SKM-1 (cell line): ENCODE measurements around the gene PCCA.

Experiments
- DNase-seq: peaks from one replicate; lab custom pipeline; 2025; ENCODE audit not compliant: unreplicated experiment; lab: John Stamatoyannopoulos, UW

Gene PCCA

DNA sequence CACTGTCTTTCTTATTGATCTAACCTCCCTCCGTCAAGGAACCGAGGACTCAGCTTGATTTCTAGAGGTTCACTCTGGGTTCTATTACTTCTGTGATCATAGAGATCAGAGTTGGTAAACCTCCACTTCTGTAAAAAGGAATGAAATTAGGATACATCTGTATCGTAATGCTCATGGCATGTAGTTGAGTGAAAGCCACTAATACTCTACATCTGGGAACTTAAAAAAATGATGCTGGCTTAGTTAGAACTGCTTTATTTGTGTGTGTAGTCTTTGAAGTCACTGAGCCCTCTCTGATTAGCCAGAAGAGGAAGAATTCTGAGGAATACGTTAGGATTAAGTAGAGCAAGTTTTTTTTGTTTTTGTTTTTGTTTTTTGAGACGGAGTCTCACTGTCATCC lies 358.9 kb downstream of the PCCA start:
- no peak for DNase-seq

DNA sequence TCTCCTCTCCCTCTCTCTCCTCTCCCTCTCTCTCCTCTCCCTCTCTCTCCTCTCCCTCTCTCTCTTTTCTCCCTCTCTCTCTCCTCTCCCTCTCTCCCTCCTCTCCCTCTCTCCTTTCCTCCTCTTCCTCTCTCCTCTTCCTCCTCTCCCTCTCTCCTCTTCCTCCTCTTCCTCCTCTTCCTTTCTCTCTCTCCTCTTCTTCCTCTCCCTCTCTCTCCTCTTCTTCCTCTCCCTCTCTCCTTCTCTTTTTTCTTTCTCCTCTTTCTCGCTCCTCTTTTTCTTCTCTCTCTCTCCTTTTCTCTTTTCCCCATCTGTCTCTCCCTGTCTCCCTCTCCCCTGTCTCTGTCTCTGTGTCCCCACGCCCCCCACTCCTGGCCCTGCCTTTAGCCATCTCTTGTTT lies 363.0 kb downstream of the PCCA start:
- no peak for DNase-seq

DNA sequence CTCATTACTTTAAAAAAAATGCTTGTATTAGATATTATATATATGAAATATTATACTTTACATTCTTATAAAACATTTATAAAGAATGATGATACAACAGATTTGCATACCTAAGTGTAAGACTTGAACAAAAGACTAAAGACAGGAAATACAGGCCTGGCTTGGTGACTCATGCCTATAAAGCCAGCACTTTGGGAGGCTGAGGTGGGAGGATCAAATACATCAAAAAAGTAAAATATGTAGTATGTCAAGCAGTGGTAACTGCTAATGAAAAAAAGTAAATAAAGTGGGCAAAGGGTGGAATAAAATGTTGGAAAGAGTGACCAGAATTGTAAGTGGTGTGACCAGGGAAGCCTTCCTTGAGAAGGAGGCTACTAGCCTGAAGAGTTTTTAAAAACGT lies 366.0 kb downstream of the PCCA start:
- no peak for DNase-seq

DNA sequence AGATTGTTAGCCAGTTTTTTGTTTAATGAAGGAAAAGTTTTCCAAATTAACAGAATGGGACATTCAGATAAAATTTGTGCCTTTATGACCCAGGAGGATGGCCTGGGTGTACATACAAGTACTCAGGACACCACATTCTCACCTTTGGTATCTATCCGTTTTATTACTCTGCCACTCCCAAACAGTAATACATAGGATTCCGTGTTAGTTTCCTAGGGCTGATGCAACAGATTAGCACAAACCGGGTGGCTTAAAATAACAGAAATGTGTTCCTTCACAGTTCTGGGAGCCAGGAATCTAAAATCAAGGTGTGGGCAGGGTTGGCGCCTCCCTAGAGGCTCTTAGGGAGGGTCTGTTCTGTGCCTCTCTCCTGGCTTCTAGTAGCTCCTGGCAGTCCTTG lies 369.8 kb downstream of the PCCA start:
- no peak for DNase-seq

DNA sequence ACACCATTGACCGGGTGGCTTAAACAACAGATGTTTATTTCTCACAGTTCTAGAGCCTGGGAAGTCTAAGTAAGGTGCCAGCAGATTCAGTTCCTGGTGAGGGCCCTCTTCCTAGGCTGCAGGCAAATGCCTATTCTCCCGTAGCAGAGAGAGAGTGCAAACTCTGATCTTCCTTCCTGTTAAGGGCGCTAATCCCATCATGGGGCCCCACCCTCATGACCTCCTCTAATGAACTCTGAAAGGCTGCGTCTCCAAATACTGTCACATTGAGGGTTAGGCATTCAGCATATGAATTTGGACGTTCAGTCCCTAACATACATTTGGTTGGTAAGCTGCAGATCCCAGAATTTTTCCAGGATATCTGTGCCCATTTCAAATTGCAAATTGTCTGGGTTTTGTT lies 370.9 kb downstream of the PCCA start:
- no peak for DNase-seq

DNA sequence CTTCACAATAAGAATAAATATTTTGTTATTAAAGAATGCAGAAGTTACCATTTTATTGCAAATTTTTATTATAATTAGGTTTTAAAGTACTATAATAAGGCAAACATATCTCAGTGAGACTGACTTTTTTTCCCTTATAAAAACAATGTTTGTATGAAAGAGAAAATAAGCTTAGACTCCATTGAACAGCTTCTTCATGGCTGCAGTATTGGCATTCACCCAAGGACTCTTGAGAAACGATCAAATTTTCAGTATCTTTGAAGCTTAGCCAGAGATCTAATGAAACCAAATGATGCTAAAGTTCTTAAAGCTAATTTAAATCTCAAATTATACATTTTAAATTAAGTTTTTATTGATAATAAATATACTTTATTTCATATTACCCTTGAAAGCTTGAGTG lies 371.4 kb downstream of the PCCA start:
- DNase-seq: no peak

DNA sequence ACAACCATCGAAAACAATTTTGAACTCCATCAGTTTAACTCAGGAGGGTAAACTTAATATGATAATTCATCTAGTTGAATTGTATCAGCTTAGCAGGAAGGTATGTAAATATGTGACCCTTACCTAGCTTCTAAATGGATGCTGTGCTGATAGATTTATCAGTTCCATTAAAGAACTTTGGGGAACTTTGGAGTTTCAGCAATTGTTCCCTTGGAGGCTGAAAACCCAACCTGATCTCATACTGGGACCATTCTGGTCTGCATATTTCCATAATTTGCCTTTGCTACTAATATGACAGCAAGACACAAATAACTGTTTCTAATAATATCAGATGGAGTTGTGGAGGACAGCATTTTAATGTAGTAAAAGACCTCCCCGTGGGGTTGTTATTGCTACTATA lies 371.9 kb downstream of the PCCA start:
- DNase-seq: no peak

DNA sequence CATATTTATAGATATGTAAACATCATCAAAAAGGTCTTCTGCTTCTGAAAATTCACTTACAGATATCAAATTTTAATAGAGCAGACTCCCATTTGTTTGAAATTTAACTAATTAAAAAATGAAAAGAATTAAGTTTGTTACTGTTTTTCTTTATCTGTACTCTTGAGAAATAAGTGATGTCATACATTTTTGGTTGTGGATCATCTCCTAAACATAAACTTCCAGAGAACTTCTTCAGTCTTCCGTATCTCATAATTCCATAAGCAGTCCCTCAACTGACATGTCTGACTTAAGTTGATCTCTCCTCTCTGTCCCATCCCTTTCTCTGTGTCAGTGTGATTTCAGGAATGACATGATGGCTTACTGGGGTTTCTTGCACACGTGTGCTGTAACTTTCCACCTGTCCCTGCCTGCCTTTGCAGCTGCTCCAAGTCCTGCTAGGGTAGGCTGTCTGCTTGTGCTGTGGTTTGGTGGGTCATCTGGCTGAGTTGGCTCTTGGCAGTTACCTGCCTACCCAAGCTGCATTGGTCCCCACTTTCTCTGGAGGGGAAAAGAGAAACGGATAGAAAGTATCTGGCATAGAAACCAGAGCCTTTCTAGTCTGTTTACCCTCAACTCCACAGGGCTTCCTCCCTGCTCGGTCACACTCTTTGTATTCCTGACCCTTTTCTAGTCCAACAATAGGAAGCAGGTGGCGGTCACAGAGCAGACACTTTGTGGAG lies 372.6 kb downstream of the PCCA start:
- no peak for DNase-seq

DNA sequence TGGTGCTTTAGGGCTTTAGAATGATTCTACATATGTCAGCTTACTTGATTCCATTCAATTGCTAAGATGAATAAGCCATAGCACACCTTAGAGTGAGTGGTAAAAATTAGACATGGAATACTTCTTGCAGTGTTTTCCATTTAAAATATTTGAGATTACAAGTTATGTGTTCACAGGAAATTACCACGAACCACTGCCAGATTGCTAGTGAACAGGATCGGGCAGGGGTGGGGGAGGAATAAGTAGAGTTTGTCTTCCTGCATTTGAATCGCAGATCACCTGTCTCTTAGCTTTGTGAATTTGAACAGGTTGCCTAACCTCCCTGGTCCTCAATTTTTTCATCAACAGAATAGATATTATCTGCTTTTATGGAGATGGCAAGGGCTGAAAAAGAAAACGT lies 375.1 kb downstream of the PCCA start:
- DNase-seq: no peak

DNA sequence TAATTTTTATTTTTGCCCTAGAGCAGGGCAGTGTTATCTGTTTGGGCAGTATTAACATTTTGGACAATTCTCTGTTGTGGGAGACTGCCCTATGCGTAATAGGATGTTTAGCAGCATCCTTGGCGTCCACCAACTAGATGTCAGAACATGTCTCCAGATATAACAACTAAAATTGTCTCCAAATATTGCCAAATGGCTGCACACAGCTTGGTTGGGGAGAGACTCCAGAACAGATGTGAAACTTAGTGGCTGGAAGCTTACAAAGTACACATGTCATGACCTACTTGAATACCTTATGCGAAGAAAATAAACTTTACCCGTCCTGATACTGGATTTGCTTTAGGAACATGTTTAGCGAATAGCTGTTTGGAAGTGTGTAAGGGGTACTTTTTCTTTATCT lies 376.7 kb downstream of the PCCA start:
- no peak for DNase-seq

DNA sequence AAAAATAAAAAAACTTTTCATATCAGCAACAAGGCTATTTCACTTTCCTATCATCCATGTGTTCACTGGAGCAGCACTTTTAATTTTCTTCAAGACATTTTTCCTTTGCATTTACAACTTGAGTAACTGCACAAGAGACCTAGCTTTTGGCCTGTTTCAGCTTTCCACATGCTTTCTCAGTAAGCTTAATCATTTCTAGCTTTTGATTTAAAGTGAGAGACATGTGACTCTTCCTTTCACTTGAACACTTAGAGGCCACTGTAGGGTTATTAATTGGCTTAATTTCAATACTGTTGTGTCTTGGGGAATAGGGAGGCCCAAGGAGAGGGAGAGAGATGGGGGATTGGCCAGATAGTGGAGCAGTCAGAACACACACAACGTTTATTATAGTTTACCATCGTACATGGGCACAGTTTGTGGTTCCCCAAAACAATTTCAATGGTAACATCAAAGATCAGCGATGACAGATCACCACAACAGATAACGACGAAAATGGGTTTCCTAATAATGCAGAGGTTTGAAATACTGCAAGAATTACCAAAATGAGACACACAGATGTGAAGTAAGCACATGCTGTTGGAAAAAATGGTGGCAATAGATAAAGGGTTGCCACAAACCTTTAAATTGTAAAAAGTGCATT lies 382.1 kb downstream of the PCCA start:
- no peak for DNase-seq

DNA sequence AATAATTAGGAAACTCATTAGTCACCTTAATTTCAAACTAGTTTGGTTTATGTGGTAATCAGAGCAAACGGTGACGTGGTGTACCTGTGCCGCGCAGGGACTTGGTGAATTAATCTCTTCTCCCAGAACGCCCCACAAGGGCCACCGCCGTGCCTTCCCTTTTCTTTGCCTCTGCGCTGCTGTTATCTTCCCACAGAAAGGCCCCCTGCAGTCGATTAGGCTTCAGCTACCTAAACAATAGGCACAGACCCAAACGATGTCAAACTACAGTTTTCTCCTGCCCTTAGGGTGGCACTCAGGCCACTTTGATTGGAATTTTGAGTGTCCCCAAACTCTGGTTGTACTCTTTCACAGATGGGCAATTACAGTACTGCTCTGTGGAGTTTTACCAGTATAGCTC lies 384.2 kb downstream of the PCCA start:
- DNase-seq: no peak

DNA sequence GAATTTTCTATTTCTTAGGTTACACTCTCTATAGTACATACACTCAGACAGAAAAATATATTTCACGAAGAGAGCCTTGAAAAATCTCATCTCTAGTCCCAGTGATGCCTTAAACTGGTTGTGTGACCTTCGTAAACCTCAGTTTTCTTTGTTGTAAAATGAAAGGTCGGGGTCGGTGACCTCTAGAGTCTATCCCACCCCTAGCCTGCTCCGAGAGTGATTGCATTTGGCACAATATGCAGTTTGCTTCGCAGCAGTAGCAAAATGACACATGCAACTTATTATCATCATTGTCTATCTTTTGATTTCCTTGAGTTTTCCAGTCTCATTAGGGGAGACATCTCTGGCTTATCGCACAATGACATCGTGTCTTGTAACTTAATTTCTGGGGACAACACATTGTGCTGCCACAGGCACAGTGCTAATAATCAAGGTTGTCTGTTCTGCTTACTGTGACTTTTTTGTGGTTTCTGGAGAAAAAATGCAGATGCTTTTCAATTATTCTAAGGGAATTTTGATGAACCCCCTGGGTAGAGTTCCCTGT lies 384.7 kb downstream of the PCCA start:
- no peak for DNase-seq

DNA sequence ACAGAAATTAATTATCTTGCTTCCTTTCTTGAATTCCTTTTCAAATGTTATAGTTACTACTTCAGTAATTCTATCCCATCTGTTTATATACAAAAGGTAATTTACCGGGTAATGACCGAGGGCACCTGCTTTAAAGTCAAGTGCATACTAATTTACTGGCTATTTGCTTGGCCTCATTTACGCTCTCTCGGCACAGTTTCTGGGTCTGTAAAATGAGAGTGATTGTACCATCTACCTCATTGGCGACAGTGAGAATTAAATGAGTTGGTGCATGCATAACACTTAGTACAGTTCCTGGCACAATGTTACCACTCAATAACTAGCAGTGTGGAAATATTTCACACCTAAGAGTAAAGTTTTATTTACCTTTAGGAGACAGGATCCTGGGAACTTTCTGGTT lies 388.1 kb downstream of the PCCA start:
- no peak for DNase-seq

DNA sequence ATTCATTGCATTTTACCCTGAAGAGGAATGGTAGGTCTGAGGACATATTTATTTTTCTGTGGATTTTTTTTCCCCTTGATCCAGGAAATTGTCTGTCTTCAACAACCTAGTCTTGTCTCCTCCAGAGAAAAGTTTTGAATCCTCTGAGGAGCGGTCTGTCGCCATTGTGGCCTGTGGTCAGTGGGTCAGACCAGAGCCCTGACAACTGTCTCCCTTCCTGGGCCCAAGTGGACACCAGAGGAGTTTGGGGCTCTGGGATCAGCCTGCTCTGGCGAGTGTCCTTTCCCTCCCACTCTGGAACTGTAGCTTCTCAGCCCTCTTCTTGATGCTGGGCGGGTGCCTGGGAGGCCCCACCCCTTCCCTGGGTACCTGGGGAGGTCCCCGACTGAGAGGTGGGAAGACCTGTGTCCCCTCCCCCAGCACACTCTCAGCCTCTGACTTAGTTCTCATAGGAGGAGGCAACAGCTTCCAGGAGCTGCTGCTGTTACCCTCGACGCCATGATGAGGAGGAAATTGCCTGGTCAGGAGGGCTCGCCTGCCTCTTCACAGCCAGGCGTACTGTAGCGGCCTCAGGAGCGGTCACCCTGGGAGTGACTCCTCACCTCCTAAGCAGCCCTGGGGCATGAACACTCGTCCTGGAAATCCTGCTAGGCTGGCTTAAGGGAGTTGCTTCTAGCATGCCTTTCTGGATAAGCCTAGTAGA lies 389.4 kb downstream of the PCCA start:
- no peak for DNase-seq

DNA sequence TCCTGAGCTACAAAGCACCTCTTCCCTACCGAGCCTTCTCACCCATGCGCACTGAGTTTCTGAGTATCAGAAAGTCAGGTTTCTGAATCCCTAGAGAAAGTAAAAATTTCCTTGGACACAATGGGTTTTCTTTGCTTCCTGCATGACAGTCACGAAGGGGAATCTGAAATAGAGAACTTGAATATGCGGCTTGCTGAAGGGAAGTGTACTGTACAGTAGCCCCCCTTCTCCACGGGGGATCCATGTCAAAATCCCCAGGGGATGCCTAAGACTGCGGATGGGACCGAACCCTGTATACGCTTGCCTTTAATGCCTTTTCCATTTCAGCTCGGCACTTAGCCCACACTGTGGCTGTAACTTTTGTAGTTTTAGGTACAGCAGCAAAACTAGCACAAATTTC lies 391.8 kb downstream of the PCCA start:
- no peak for DNase-seq

DNA sequence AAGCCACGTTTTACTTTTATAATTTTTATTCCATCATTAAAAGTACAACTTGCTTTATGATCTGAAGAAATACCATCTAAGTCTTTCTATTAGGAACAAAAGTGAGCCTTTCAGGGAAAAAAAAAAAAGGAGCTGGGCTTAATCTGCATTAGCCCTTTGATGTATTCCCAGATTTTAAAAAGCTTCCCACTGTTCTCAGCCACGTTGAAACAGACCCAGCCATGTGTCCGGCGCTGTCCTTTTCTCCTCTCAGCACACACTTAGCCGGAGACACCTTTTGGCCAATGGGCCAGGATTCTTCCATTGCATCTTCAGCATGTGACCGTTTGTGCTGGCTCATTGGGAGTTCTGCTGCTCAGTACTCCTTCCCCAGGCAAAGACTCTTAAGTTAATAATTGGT lies 394.2 kb downstream of the PCCA start:
- no peak for DNase-seq

DNA sequence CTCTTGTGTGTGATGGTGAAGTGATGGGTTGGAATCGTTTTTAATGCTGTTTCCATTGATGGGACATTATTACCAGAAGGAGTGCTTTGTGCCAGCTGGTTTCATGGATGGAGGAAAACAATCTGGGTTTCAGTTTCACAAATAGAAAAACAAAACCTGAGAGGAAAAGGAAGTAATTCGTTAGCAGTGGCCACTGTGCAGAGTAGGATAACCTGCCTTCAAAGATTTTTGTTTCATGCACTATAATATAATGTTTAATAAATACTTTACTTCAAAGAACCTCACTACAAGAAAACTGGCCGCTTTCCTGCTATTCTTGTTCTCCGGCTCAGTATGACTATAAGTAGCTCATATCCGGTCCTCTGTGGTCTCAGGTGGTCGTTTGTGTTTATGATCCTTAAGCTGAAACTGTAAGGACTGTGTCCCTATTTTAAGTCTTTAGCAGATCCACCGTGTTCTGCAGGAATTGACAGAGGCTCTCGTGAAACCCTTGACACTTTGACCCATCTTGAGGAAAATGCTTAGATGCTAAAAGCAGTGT lies 395.0 kb downstream of the PCCA start:
- no peak for DNase-seq

DNA sequence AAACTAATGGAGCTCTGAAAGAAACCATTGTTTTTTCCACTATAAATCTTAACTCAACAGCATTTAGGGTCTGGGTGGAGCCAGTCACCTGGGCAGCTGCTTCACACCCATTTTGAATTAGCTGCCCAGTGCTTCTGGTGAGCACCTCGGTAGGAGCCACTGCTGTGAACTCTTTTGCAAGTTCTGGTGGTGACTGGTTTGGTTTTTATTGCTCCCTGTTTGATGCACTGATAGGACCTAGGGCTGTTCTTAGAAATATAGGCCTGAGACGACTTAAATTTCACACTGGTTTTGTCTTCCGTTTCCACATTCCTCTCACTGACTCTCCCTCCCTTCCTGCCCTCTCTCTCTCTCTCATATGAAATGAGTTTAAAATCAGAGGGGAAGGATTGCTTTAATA lies 395.8 kb downstream of the PCCA start:
- DNase-seq: no peak

DNA sequence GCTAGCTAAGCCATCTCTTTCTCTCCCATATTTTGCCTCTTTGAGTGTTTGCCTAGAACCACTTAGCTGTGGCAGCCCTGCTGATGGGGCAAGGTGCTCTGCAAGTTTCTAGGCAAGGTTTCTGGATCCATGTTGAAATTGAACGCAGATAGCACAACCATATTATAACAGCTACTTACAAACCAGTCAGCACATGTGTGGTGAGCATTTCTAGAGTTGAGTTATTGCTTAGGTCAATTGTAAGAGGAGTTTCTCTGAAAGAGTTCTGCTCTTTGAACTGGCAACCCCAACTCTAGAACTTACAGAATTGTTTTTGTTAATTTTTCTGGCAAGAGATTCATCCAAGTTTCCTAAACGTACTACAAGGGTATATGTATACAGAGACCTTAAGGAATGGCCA lies 396.4 kb downstream of the PCCA start:
- no peak for DNase-seq

DNA sequence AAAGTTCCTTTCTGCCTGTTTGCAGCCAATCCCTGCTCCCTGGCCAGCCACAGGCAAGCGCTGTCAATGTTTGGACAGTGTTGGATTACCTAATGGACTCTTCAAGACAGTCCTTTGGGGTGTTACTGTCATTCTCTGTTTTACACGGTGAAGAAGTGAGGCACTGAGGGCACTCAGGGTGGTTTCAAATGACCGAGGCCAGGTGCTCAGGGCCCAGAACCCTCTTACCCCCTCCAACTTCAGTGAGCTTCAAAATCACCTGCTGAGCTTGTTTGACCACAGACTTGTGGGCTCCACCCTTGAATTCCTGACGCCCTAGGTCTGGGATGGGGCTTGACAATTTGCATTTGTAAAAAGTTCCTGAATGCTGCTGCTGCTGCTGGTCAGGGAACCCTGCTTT lies 401.8 kb downstream of the PCCA start:
- DNase-seq: no peak
